Left cardiac atrium (tissue), 4 donors: ENCODE measurements around the gene DDX42. TPM values are rescaled to one million over a fixed set of nuclear protein-coding genes. Genes with fewer than 3 reads are reported as not detected.
"Not testable (repeated sequence)": the region's sequence is repeated elsewhere in the genome, so short reads cannot be mapped to it uniquely, and the experiment has no call there.

ENCODE experiments used
- ATAC-seq, 2 donors: fragments of 200-7000 bp; cut with Tn5 transposase; one replicate each; pipeline ENCODE4 v1.9.1; 2020; ENCODE audit warnings: mild to moderate bottlenecking in 2 of 2, moderate library complexity in 2 of 2
- DNase-seq: peaks from one replicate; pipeline ENCODE4 v3.0.0-alpha.2; 2020
- intact Hi-C, 2 donors: fragments of 100-400 bp; cut with DNase I; formaldehyde crosslinking; loops; one replicate each; pipeline versions ENCODE4 v1.14.1 to v1.15.1; 2022 to 2023
- total RNA-seq, 2 donors: library from RNA; stranded (reverse); fragmentation: NEBNext Ultra II Directional; extraction: Animal tissue kit (Norgen Biotek cat#: 25700); gene quantifications; one replicate each; pipeline ENCODE4 v1.2.1, GENCODE V29; 2021
- donor health status: DM: no; HTN: yes; CAD: no.
- donor health status: DM: no; HTN: yes; CAD: no; lungs with severe emphysema.
- donor health status: DM: yes; HTN: yes; CAD: no.
- donor health status: Dilated cardiomyopathy.

Gene DDX42
- total RNA-seq, 2 donors from 2014 or later, result 45.2 to 74.2 TPM

DNA sequence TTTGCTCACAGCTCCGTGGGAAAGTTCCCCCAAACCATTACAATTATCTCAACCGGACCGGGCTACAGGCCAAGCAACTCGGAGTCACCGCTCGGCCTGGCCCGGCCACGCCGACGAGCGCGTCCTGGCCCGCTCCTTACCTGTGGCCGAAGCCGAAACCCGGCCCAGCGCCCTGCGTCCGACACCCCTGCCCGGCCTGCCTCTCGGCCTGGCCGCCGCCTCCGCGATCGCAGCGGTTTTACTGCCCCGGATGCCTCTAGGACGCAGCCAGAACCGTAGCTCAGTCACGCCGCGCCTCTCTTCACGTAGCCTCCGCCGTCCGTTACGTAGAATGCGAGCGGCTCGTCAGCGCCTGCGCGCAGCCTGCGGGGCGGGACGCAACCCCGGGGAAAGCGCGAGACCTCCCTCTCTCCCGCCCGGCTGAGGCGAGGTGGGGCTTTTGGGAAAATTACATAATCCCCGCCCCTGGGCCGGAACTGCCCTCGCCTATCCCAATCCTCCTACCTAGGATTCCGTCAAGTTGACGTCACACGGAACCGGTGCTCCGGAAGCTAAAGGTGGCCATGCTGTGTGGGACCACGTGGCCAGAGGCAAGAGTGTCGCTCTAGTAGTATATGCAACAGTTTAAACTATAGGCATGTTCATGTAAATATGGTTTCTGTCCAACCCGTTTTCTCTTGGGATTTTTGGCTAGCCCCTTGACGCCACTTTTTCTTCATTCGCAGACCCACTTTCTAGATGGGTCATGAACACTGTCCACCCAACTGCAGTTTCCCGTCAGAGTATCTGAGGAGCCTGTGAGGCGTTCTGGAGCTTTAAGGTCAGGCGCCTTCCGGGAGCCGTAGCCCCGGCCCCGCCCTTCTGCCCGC, 464 bp upstream of the DDX42 start, which contains the start of gene CCDC47:
TSS of gene CCDC47 (minus strand) at position 326 of the 869 bp plus-strand sequence. CDS start 7,422 bp downstream, outside the sequence.
- DNase-seq (peak; percentile 98), ATAC-seq (peak; percentile 94 to 96)
- intact Hi-C loops, result loop anchor here in 1 of 2 donors (10.0 kb wide), 1 partner anchor 51 kb away; the partner anchor contains the start of genes FTSJ3 and PSMC5

DNA sequence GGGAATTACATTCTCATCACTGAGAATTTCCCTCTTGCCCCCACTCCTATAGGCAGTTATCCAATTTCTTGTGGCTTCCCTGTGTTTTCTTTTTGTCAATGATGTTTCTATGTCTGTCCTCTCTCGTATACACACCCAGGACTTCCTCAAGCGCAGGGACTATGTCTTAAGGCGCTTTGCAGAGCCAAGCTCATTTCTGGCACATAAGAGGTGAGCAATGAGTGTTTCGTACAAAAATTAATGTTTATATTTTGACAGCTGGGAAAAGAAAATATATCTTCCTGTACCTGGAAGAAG, 947 bp downstream of the DDX42 start:
- ATAC-seq (no peak), DNase-seq (no peak)
- intact Hi-C loops, result loop anchor here in 1 of 2 donors (10.0 kb wide), 1 partner anchor 50 kb away; the partner anchor contains the start of genes FTSJ3 and PSMC5

GRCh38 chr17:63775420-63775819, 1.4 kb downstream of the DDX42 start:
- intact Hi-C loops, result loop anchor here in 1 of 2 donors (10.0 kb wide), 1 partner anchor 49 kb away; the partner anchor contains the start of genes FTSJ3 and PSMC5
- ATAC-seq (no peak), DNase-seq (no peak)

DNA sequence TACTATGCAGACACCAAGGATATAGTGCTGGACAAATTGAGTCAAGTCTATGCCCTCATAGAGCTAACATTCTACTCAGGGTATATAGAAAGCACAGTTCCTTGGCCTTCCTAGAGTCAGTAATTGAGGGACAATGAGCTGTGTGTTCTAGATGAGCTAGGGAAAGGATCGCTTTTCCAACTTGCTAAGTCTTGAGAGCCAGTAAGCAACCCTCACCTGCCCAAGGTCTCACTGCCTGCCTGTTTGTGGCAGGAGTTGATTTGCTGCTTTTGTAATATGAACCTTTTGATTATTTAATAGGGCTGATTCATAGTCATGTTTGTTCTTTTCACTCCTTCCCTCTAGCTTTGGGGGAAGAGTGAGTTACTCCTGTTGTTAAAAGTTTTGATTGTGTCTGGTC, 6.5 kb downstream of the DDX42 start:
- no peak for ATAC-seq
- intact Hi-C loops, result no loop called here

DNA sequence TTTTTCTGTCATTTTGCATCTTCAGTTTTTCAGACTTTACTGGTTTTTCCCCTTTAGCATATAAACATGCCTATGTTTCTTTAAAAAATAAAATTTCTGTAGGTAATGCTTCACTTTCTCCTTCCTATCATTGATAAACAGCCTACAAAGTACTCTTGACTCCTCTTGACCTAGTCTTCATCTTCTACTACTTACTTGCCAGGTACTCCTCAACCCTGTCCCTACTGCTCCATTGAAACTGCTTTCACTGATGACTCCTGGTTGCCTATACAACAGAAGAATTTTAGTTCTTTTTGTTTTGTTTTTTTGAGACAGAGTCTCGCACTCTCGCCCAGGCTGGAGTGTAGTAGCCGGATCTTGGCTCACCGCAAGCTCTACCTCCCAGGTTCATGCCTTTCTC, 7.0 kb downstream of the DDX42 start:
- no peak for ATAC-seq

More for the DNA sequence above, 6.5 kb downstream of the DDX42 start:
- DNase-seq, result no peak

DNA sequence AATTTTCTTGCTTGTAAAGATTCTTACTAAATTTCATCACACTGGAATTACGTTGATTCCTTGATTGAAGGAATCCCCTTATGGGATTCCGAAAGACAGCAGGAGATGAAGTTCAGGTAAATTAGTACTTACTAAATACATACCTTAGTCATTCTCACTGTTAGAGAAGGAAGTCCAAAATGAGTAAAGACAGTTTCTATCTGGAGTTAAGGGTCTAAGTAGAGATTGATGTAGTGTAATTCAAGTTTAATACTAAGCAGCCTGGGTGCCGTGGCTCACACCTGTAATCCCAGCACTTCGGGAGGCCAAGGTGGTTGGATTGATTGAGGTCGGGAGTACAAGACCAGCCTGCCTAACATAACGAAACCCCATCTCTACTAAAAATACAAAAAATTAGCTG, 9.6 kb downstream of the DDX42 start:
- ATAC-seq (no peak), DNase-seq (no peak)
- intact Hi-C loops, result no loop called here

More for the DNA sequence above, 7.0 kb downstream of the DDX42 start:
- DNase-seq, result no peak
- intact Hi-C loops, result no loop called here

DNA sequence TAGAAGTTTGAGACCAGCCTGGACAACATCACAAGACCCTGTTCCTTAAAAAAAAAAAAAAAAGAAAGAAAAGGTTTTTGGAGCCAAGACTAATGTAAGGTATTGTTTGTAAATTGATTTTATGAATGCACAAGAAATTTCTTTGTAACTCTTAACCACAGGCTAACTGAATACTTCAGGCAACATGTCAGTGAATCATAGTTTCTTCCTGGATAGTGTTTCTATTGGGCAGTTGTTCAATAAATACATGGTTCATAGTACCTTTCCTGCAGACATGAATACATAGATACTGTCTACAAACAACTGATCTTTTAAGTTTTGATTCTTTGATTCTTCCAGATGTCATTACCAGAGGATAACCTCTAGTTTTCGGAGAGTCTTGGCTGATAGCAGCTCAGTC, 11.6 kb downstream of the DDX42 start:
- ATAC-seq (no peak), DNase-seq (no peak)
- intact Hi-C loops, result no loop called here

DNA sequence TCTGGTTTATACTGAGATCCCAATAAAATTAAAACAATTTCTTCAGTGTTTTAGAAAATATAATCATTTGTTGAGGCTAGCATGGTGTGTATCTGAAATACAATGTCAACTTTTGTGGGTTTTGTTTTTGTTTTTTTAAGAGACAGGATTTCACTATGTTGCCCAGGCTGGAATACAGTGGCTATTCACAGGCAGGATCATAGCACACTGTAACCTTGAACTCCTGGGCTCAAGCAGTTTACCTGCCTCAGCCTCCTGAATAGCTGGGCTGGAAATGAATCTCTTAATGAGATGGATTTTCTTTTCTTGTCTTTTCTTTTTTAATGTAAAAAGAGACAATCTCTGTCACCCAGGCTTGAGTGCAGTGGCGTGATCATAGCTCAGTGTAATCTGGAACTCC, 12.1 kb downstream of the DDX42 start:
- intact Hi-C loops, result no loop called here
- ATAC-seq, result no peak
- DNase-seq, result no peak

DNA sequence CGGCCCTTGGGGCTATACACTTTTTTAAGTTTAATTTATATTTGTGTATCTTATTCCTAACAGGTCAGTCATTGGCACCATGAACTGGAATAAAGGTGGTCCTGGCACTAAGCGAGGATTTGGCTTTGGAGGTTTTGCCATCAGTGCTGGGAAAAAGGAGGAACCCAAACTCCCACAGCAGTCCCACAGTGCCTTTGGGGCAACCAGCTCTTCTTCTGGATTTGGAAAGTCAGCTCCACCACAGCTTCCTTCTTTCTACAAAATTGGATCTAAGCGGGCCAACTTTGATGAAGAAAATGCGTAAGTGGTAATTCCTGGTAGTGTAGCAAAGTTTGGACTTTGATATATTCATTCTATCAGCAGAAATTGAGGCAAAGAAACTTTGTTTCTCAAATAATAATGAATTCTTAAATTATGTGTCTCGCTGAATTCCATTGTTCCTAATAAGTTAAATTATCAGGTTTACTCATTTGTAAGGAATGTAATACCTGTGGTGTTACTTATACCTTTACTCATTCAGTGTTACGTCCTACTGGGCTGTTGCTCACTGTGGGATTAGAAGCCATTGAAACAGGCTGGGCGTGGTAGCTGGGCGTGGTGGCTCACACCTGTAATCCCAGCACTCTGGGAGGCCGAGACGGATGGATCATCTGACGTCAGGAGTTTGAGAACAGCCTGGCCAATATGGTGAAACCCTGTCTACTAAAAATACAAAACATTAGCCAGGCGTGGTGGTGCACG, 13.2 kb downstream of the DDX42 start:
- intact Hi-C loops, result no loop called here
- ATAC-seq (no peak), DNase-seq (no peak)

DNA sequence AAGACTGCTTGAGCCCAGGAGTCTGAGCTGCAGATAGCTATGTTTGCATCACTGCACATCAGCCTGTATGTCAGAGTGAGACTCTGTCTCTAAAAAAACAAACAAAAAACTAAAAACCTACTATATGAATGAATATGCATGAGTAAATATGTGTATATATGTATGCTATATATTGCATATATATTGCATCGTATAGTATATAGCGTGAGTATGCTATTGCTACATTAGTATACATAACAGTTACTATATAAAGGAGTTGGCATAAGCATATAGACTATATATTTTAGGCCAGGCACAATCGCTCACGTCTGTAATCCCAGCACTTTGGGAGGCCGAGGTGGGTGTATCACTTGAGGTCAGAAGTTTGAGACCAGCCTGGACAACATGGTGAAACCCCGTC, 16.1 kb downstream of the DDX42 start:
- ATAC-seq, result no peak

GRCh38 chr17:63792055-63792729, 18.2 kb downstream of the DDX42 start:
- ATAC-seq (no peak), DNase-seq (no peak)
- intact Hi-C loops, result loop anchor here in 1 of 2 donors (10.0 kb wide), 1 partner anchor 733 kb away; no protein-coding TSS in a partner anchor

More for the DNA sequence above, 16.1 kb downstream of the DDX42 start:
- intact Hi-C loops, result loop anchor here in 1 of 2 donors (10.0 kb wide), 1 partner anchor 735 kb away; no protein-coding TSS in a partner anchor
- DNase-seq, result no peak

DNA sequence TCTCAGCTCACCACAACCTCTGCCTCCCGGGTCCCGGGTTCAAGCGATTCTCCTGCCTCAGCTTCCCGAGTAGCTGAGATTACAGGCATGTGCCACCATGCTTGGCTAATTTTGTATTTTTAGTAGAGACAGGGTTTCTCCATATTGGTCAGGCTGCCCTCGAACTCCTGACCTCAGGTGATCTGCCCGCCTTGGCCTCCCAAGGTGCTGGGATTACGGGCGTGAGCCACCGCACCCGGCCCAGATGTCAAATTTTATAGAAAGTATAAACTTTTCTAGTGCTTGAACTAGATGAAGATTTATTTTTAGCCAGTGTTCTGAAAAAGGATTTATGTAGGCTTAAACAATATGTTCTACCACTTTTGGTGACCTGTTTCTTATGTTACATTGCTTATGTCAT, 22.4 kb downstream of the DDX42 start:
- ATAC-seq, DNase-seq: not testable (repeated sequence)
- intact Hi-C loops, result loop anchor here in 1 of 2 donors (10.0 kb wide), 1 partner anchor 728 kb away; no protein-coding TSS in a partner anchor

DNA sequence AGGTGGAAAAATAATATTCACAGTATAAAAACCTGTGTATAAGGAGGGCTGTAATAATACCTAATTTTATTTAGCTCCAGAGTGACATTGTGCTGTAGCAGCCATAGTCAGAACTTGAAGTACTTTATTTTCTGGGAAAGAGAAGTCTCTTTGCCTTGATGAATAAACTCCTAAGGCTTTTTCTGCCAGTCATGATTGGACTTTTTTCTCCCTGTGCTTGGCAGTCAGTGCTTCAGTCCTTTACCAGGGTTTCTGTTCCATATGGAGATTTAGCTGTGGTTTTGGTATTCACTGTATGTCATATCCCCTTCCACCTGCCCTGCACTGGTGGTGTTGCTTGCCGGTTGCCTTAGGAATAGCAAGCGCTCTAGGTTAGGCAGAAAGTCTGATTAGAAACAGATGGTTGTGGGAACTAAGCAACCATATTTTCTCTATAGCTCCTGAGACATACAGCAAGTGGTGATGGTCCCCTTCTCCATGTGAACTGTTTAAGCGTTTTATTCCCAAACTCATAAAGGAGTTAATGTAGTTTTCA, 24.7 kb downstream of the DDX42 start:
- intact Hi-C loops, result loop anchor here in 1 of 2 donors (10.0 kb wide), 1 partner anchor 726 kb away; no protein-coding TSS in a partner anchor
- ATAC-seq (no peak), DNase-seq (no peak)

DNA sequence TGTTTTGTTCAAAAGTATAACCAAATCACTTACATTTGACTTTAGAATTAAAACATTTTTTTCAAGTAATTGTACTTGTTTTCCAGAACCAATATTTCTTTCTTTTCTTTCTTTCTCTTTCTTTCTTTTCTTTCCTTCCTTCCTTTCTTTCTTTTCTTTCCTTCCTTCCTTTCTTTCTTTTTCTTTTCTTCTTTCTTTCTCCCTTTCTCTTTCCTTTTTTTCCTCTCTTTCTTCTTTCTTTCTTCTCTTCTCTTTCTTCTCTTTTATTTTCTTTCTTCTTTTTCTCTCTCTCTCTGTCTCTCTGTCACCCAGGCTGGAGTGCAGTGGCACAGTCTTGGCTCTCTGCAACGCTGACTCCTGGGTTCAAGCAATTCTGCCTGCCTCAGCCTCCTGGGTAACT, 26.8 kb downstream of the DDX42 start:
- ATAC-seq, result no peak
- intact Hi-C loops, result no loop called here
- DNase-seq, result no peak

DNA sequence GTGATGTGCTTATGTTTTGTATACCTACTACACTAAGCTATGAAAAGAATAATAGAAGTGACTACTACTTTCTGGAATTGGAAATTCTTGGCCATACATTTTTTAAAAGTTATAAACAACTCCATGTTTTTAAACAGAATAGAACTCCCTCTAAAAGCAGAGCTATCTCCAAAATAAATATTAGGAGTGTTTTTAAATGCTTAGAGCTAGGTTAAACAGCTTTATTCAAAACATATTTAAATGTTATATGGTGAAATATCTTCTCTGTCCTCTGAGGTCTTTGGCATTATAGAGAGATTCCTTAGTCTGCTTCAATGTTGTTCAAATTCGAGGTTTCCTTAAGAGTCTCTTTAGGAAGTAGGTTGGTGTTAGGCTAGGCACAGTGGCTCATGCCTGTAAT, 30.4 kb downstream of the DDX42 start:
- DNase-seq, result no peak
- intact Hi-C loops, result no loop called here
- no peak for ATAC-seq

DNA sequence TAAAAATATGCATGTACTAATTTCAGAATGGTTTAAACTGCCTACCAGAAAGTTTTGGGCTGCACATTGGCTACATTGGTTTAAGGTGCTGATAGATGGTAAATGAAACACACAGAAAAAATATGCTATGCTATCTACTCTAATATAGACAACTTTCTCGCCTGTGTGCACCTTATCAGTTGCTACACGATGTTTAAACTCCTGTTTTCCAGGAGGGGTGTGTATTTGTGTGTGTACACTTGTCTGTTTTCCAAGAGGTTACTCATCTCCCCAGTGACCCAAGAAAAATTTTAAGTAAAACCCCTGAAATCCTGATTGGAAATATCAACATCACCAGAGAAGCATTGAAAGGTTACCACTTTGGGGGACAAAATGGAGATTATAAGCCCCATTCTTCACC, 31.6 kb downstream of the DDX42 start:
- no peak for ATAC-seq
- intact Hi-C loops, result no loop called here
- DNase-seq, result no peak

DNA sequence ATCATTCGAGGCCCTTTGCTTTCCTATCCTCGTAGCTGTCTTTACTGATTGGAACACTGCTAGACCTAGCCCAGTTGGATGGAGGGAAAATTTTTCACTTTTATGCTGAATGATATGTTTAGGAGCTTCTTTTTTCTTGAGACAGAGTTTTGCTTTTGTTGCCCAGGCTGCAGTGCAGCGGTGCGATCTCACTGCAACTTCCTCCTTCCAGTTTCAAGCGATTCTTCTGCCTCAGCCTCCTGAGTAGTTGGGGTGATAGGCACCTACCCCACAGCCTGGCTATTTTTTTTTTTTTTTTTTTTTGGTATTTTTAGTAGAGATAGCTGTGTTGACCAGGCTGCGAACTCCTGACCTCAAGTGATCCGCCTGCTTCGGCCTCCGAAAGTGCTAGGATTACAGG, 36.0 kb downstream of the DDX42 start:
- DNase-seq, result no peak
- intact Hi-C loops, result loop anchor here in 1 of 2 donors (10.0 kb wide), 1 partner anchor 55 kb away; no protein-coding TSS in a partner anchor
- no peak for ATAC-seq

- intact Hi-C loops, result loop anchor here in 1 of 2 donors (10.0 kb wide), 1 partner anchor 61 kb away; no protein-coding TSS in a partner anchor
- ATAC-seq (no peak), DNase-seq (no peak)
Measured at GRCh38 chr17:63816123-63816522, 42.2 kb downstream of the DDX42 start.

- DNase-seq (no peak), ATAC-seq (no peak)
- intact Hi-C loops, result loop anchor here in 1 of 2 donors (10.0 kb wide), 1 partner anchor 62 kb away; no protein-coding TSS in a partner anchor
Measured at GRCh38 chr17:63816669-63817068, 42.7 kb downstream of the DDX42 start.
